ENCODE data around the gene CAPZA1. TPM values are rescaled to one million over a fixed set of nuclear protein-coding genes. Genes with fewer than 3 reads are reported as not detected.

Gene CAPZA1
- total and polyA plus RNA-seq, 2 of the 8 experiments (the other 6 are each of a cell fraction or from before 2014, with no cell fraction given) = 48.9 to 107 TPM

DNA sequence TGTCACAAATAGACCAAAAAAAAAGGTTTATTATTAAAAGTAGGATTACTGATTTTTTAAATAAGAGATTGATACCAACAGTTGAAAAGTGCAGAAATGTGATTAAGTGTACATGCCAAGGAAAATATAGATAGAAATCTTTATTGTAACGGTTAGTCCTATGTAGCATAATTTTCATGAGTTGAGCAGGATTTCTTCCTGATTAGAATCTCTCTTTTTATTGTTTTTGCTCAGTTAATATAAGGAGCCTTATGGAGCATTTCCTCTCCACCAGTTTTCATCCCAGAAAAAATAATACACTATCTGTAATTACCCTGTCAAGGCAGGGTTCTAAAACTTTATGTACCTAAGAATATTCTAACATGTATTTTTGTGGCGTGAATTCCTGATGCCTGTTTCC lies 23.4 kb downstream of the CAPZA1 start:
- H3K79me1 ChIP-seq (ENCODE audit: low read depth, low read length) = peaks cover 6% of the 10 kb centered on the region
- no peak overlapping the region for H2BK15ac ChIP-seq (ENCODE audit: low read length)
- peaks cover 0 to 14% (median 2%) of the 10 kb centered on the region in 4 experiments; a peak in 4 of 8 replicates for H3K36me3 ChIP-seq (ENCODE audit: control insufficient read depth in 2 of 4, insufficient read depth in 4 of 4, low read length in 3 of 4)
- no peak overlapping the region for H3K23ac ChIP-seq (ENCODE audit: insufficient read length)
- H4K8ac ChIP-seq (ENCODE audit: extremely low read depth, insufficient read depth, low read length) = no peak overlapping the region
- H3K27ac ChIP-seq (ENCODE audit: low read depth, low read length) = no peak overlapping the region
- H2BK5ac ChIP-seq (ENCODE audit: low read depth, low read length) = no peak overlapping the region
- TF ChIP-seq YY1 (IDR thresholded peaks at IDR 0.05; ENCODE audit: low read depth, low read length) (no peak), NANOG (IDR thresholded peaks at IDR 0.05; ENCODE audit: insufficient read depth, low read depth, low read length, poor library complexity, severe bottlenecking) (no peak)
- peaks cover 0 to 3% of the 10 kb centered on the region in 2 experiments for H4K20me1 ChIP-seq (replicated peaks in 1 of 2; ENCODE audit: control insufficient read depth in 1 of 2, insufficient read depth in 2 of 2, low read length in 2 of 2)
- H3K23me2 ChIP-seq (ENCODE audit: low read depth, low read length) = no peaks in the 10 kb centered on the region
- no peak overlapping the region for H4K91ac ChIP-seq (replicated peaks; ENCODE audit: insufficient read length, low read length)
- no peaks in the 10 kb centered on the region for H3K27me3 ChIP-seq (replicated peaks in 1 of 4; ENCODE audit: control insufficient read depth in 3 of 4, extremely low read depth in 1 of 4, insufficient read depth in 3 of 4, low read length in 3 of 4)
- H3K4ac ChIP-seq (replicated peaks; ENCODE audit: insufficient read length, low read depth, low read length) = no peak overlapping the region
- no peak overlapping the region for H2BK12ac ChIP-seq (ENCODE audit: low read depth, low read length)
- no peak overlapping the region for H3K56ac ChIP-seq (replicated peaks; ENCODE audit: insufficient read length, low read depth, low read length)
- no peak overlapping the region for H4K5ac ChIP-seq (ENCODE audit: insufficient read length, low read depth, low read length)
- no peak overlapping the region for H3K18ac ChIP-seq (ENCODE audit: extremely low read depth, low read length)
- no peak overlapping the region for H2AFZ ChIP-seq (ENCODE audit: low read length)
- H3K9ac ChIP-seq (replicated peaks in 1 of 4; ENCODE audit: extremely low read depth in 1 of 4, low read depth in 3 of 4, low read length in 3 of 4) = no peak overlapping the region
- H3K4me3 ChIP-seq (ENCODE audit: extremely low read depth in 1 of 4, insufficient read depth in 2 of 4, low read depth in 3 of 4, low read length in 4 of 4) = no peak overlapping the region
- no peaks in the 10 kb centered on the region for H3K4me1 ChIP-seq (replicated peaks in 1 of 4; ENCODE audit: control insufficient read depth in 3 of 4, insufficient read depth in 4 of 4, low read length in 3 of 4)
- no peak overlapping the region for H2BK20ac ChIP-seq (ENCODE audit: low read length)
- H3K14ac ChIP-seq (ENCODE audit: insufficient read length) = no peak overlapping the region
- no peak overlapping the region for H2AK5ac ChIP-seq (ENCODE audit: low read depth, low read length)
- 95% methylated on average over 2 of the region's 2 CpGs; no CpG with 5 or more reads in 1 of the 2 experiments for WGBS, 2 experiments (ENCODE audit: extremely low coverage in 1 of 2, insufficient coverage in 1 of 2, insufficient read length in 1 of 2, insufficient replicate concordance in 2 of 2, low coverage in 1 of 2, low lambda C conversion rate in 2 of 2, missing lambda C conversion rate in 1 of 2)
- no peak overlapping the region for H3K4me2 ChIP-seq (ENCODE audit: insufficient read depth in 1 of 2, low read depth in 2 of 2, low read length in 2 of 2)
- H3K79me2 ChIP-seq (ENCODE audit: control insufficient read depth in 1 of 2, insufficient read depth in 2 of 2, low read length in 2 of 2) = peaks cover 8 to 67% of the 10 kb centered on the region in 2 experiments; a peak in 3 of 4 replicates
- no peak for DNase-seq (ENCODE audit: low read depth in 1 of 2, low spot score in 2 of 2)
- POLR2A ChIA-PET (ENCODE audit: partially characterized antibody) = interaction anchor here (1.0 to 1.1 kb wide), 2 partner anchors 9 to 32 kb away, joined by 3 to 8 read pairs; partner anchors contain the start of gene MOV10
- no peaks in the 10 kb centered on the region for H3K9me3 ChIP-seq (ENCODE audit: insufficient read depth in 2 of 2, low read depth in 1 of 2, low read length in 1 of 2)
- H2BK120ac ChIP-seq (replicated peaks; ENCODE audit: low read depth, low read length) = no peak overlapping the region
- FAIRE-seq = no peak
- CTCF ChIA-PET (ENCODE audit: partially characterized antibody) = interaction anchor here (1.2 kb wide), 1 partner anchor 29 kb away, joined by 3 read pairs; no protein-coding TSS in a partner anchor
